Thyroid gland (tissue), 4 donors: Measurements from ENCODE around the gene SHISAL2A. TPM values are rescaled to one million over a fixed set of nuclear protein-coding genes. Genes with fewer than 3 reads are reported as not detected.
A peak's percentile ranks its signal among the peaks of the same experiment; 100 is the strongest.

Experiments used
- DNase-seq, 2 donors: peaks; one replicate each; pipeline ENCODE4 v3.0.0-alpha.2; 2019
- H3K27ac ChIP-seq, 3 donors: fragments of 200-600 bp; sonication (generic); 1 replicate in 2 of 3; 2 replicates in 1 of 3; pipeline ENCODE4 v1.5.1; 2016 to 2019; ENCODE audit warnings: mild to moderate bottlenecking in 1 of 3, moderate library complexity in 1 of 3
- H3K27me3 ChIP-seq: fragments of 200-600 bp; sonication (generic); one replicate; pipeline ENCODE4 v1.5.1; 2019
- H3K36me3 ChIP-seq, 2 donors: fragments of 200-600 bp; sonication (generic); one replicate each; pipeline ENCODE4 v1.5.1; 2016 to 2019
- H3K4me1 ChIP-seq, 2 donors: fragments of 200-600 bp; sonication (generic); one replicate each; pipeline ENCODE4 v1.5.1; 2017 to 2019
- H3K4me3 ChIP-seq, 3 donors: fragments of 200-600 bp; sonication (generic); replicated peaks in 1 of 3; 1 replicate in 2 of 3; 2 replicates in 1 of 3; pipeline ENCODE4 v1.5.1; 2016; ENCODE audit warnings: mild to moderate bottlenecking in 1 of 3
- H3K9me3 ChIP-seq: fragments of 200-600 bp; sonication (generic); one replicate; pipeline ENCODE4 v1.5.1; 2017
- POLR2A ChIP-seq, 2 donors: fragments of 450-650 bp; IDR thresholded peaks; one replicate each; pipeline ENCODE4 v1.6.1; 2017; ENCODE audit warnings: antibody characterized with exemption in 2 of 2, mild to moderate bottlenecking in 2 of 2, moderate library complexity in 1 of 2
- WGBS, 2 donors: methylation state at CpG; one replicate each; pipeline ENCODE4 v1.1.5; 2017; 5-methylcytosine and 5-hydroxymethylcytosine counted together
- intact Hi-C: fragments of 100-400 bp; cut with DNase I; formaldehyde crosslinking; loops from one replicate; pipeline ENCODE4 v1.15.1; 2023
- total RNA-seq, 4 donors: library from RNA; depleted of rRNA; stranded (reverse); fragments of >200 nt; gene quantifications; one replicate each; pipeline ENCODE4 v1.2.3, GENCODE V29; 2016
- TF ChIP-seq, protein P1 (sequence below), 6 experiments: fragments of 200-600 bp in 3 of 6; fragments of 450-650 bp in 3 of 6; sonication (generic) in 3 of 6; IDR thresholded peaks; one replicate each; pipeline ENCODE4 v1.5.1; 2016 to 2019; ENCODE audit warnings: antibody characterized with exemption in 6 of 6, mild to moderate bottlenecking in 2 of 6, inconsistent platforms in 1 of 6, moderate library complexity in 1 of 6

SHISAL2A gene
- total RNA-seq, 4 donors from 2014 or later: 0.75 to 1.1 (median 0.94) TPM; not detected in 1

DNA sequence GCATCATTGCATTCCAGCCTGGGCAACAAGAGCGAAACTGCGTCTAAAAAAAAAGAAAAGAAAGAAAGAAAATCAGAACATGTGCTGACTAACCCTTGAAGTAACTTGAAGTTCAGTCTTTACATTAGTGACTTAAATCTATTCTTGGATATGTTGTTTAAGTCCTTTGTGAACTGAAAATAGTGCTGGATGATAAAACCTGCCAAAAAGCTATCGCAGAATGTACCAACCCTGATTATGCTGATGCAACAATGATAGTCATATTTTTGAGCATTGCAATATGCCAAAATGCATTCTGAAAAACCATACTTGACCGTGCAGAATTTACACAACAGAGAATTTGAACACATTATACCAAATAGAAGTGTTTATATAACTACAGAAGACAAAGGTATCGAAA is 30.7 kb downstream of the SHISAL2A start:
- intact Hi-C loops: no loop called here
- TF ChIP-seq, protein P1, sequence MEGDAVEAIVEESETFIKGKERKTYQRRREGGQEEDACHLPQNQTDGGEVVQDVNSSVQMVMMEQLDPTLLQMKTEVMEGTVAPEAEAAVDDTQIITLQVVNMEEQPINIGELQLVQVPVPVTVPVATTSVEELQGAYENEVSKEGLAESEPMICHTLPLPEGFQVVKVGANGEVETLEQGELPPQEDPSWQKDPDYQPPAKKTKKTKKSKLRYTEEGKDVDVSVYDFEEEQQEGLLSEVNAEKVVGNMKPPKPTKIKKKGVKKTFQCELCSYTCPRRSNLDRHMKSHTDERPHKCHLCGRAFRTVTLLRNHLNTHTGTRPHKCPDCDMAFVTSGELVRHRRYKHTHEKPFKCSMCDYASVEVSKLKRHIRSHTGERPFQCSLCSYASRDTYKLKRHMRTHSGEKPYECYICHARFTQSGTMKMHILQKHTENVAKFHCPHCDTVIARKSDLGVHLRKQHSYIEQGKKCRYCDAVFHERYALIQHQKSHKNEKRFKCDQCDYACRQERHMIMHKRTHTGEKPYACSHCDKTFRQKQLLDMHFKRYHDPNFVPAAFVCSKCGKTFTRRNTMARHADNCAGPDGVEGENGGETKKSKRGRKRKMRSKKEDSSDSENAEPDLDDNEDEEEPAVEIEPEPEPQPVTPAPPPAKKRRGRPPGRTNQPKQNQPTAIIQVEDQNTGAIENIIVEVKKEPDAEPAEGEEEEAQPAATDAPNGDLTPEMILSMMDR (IDR thresholded peaks at IDR 0.05): no peak
- no peak for TF ChIP-seq POLR2A (IDR thresholded peaks at IDR 0.05)
- no peak for DNase-seq
- peaks cover 4 to 13% of the 10 kb centered on the region in 2 donors for H3K4me1 ChIP-seq
- no peaks in the 10 kb centered on the region for H3K27me3 ChIP-seq
- H3K4me3 ChIP-seq: no peak overlapping the region
- H3K27ac ChIP-seq: no peak overlapping the region
- no peaks in the 10 kb centered on the region for H3K36me3 ChIP-seq
- 82 to 91% methylated on average over 5 of the region's 5 CpGs for WGBS, 2 donors
- no peaks in the 10 kb centered on the region for H3K9me3 ChIP-seq

DNA sequence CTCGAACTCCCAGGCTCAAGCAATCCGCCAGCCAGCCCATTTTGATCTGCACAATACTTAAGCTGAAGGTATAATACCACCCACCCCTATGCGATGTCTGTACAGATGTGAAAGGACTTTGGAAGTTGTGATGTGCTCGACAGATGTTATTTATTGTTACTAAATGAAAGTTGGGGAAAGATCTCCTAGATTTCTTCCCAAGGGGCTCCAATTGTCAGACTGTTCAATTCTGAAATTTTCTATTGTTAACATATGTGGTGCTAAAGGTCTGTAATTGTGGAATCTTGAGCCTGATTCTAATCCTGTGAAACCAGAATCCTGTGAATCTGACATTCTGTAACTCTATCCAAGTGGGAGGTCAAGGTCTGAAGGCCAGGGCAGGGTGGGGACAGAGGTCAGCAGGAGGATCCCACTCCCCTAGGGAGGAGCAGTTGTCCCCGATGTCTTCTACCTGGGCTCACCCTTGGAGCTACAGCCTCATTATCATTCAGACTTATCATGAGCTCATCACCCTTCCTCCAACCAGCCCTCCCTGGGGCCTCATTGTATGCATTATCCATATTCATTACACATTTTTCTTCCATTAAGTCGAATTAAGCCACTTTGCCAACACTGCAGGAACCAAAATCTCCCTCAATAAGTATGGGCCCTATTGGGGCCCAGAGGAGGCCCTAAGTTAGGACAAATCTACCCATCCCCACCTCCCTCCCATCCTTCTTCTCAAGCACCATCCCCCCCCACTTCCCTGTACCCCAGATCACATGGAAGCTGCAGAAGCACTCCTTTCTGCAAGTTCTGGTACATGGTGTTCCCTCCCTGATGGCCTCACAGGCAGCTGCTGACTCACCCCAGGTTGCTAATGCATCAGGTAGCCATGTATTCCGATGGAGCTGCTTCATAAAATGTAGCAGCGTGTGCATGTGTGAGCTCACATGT is 32.3 kb downstream of the SHISAL2A start:
- peak in 1 of 2 donors; percentile 44 for DNase-seq
- TF ChIP-seq, protein P1 (IDR thresholded peaks at IDR 0.05): no peak
- TF ChIP-seq POLR2A (IDR thresholded peaks at IDR 0.05): no peak
- H3K27me3 ChIP-seq: no peaks in the 10 kb centered on the region
- 91 to 94% methylated on average over 8 of the region's 8 CpGs for WGBS, 2 donors
- intact Hi-C loops: no loop called here
- H3K27ac ChIP-seq: no peak overlapping the region
- H3K36me3 ChIP-seq: no peaks in the 10 kb centered on the region
- peaks cover 4 to 7% of the 10 kb centered on the region in 2 donors for H3K4me1 ChIP-seq
- no peaks in the 10 kb centered on the region for H3K9me3 ChIP-seq
- H3K4me3 ChIP-seq: no peak overlapping the region

DNA sequence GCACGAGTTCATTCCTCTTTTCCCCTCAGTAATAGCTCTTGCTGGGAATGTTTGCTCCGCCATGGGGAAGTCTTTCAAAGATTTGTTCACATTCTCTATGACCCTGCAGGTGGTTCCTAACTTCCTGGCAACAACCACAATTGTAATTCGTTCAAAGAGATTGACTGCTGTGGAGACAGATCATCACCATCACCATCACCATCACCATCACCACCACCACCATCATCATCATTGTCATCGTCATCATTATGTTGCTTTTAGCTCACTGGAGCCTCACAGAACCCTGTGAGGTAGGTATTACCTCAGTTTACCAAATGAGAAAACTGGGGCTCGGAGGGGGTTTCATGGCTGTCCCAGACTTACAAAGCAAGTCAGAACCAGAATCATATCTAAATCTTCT is 34.3 kb downstream of the SHISAL2A start:
- DNase-seq: no peak
- no peak overlapping the region for H3K27ac ChIP-seq
- no peaks in the 10 kb centered on the region for H3K9me3 ChIP-seq
- intact Hi-C loops: no loop called here
- no peaks in the 10 kb centered on the region for H3K36me3 ChIP-seq
- H3K27me3 ChIP-seq: no peaks in the 10 kb centered on the region
- TF ChIP-seq, protein P1 (IDR thresholded peaks at IDR 0.05): no peak
- no peak for TF ChIP-seq POLR2A (IDR thresholded peaks at IDR 0.05)
- H3K4me1 ChIP-seq: peaks cover 4 to 7% of the 10 kb centered on the region in 2 donors
- WGBS, 2 donors: 92% methylated on average over 5 of the region's 5 CpGs
- no peak overlapping the region for H3K4me3 ChIP-seq

DNA sequence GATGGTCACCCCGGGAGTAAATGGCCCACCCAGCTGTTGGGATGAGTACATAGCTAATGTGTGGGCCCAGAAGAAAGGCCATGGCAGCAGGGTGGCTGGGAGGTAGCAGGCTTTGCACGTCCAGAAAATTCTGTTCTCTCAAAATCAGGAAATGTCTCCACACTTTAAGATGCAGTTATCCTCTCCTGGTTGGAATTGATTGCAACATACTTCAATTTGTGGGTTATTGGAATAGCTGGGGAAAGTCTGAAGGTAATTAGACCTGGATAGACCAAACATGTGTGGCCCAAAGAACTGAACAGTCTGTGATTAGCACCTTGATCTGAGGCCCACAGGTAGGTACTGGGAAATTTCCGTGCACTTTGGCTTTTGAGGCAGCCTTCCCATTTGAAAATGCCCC is 35.0 kb downstream of the SHISAL2A start:
- TF ChIP-seq, protein P1 (IDR thresholded peaks at IDR 0.05): no peak
- TF ChIP-seq POLR2A (IDR thresholded peaks at IDR 0.05): no peak
- H3K27ac ChIP-seq: no peak overlapping the region
- 86 to 92% methylated on average over 3 of the region's 3 CpGs for WGBS, 2 donors
- H3K9me3 ChIP-seq: no peaks in the 10 kb centered on the region
- H3K4me1 ChIP-seq: peaks cover 2 to 5% of the 10 kb centered on the region in 2 donors
- no peak for DNase-seq
- no peaks in the 10 kb centered on the region for H3K36me3 ChIP-seq
- intact Hi-C loops: no loop called here
- H3K27me3 ChIP-seq: no peaks in the 10 kb centered on the region
- H3K4me3 ChIP-seq: no peak overlapping the region

DNA sequence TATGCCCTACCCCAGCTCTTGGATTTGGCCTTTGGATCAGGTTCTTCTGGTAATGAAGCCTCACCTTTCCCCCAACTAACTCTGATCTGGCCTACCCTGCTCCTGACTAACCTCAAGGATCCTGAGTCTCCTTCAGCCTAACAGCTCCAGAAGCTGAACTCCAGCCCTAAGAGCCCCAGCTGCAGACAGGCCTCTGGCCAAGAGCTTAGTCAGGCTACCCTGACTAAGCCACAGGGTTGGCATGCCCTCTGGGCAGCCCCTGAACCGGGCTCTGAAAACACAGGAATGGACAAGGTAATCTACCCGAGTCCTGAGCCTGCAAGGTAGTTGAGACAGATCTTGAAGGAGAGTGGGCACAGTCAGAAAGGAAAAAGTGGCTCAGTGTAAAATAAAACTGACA is 35.7 kb downstream of the SHISAL2A start:
- TF ChIP-seq, protein P1 (IDR thresholded peaks at IDR 0.05): no peak
- TF ChIP-seq POLR2A (IDR thresholded peaks at IDR 0.05): no peak
- H3K4me3 ChIP-seq: no peak overlapping the region
- H3K4me1 ChIP-seq: no peaks in the 10 kb centered on the region
- DNase-seq: no peak
- H3K9me3 ChIP-seq: no peaks in the 10 kb centered on the region
- no peak overlapping the region for H3K27ac ChIP-seq
- no peaks in the 10 kb centered on the region for H3K27me3 ChIP-seq
- WGBS, 2 donors: 97% methylated on average over 2 of the region's 2 CpGs
- no peaks in the 10 kb centered on the region for H3K36me3 ChIP-seq
- intact Hi-C loops: no loop called here
